Right forelimb (tissue), 1 donor: ENCODE data around the gene SCN4B.

Experiments
- DNase-seq: peaks from one replicate; pipeline ENCODE4 v3.0.0-alpha.2; 2018

The SCN4B gene

GRCh38 chr11:118172356-118172755, 19.7 kb upstream of the SCN4B start:
- DNase-seq = no peak

GRCh38 chr11:118171269-118172062, 18.8 kb upstream of the SCN4B start:
- DNase-seq = peak; percentile 83

GRCh38 chr11:118170882-118171268, 18.3 kb upstream of the SCN4B start:
- no peak for DNase-seq

- no peak for DNase-seq
Measured at GRCh38 chr11:118170231-118170630, 17.6 kb upstream of the SCN4B start.

GRCh38 chr11:118169300-118170140, 16.9 kb upstream of the SCN4B start:
- DNase-seq = no peak

GRCh38 chr11:118168751-118169150, 16.1 kb upstream of the SCN4B start:
- no peak for DNase-seq

GRCh38 chr11:118168316-118168715, 15.7 kb upstream of the SCN4B start:
- DNase-seq = no peak

GRCh38 chr11:118167906-118168305, 15.3 kb upstream of the SCN4B start:
- DNase-seq = no peak

- no peak for DNase-seq
Measured at GRCh38 chr11:118167253-118167652, 14.6 kb upstream of the SCN4B start.

- DNase-seq = no peak
Measured at GRCh38 chr11:118166641-118167040, 14.0 kb upstream of the SCN4B start.

- no peak for DNase-seq
Measured at GRCh38 chr11:118164885-118165284, 12.3 kb upstream of the SCN4B start.

GRCh38 chr11:118163494-118163893, 10.9 kb upstream of the SCN4B start:
- DNase-seq = no peak

GRCh38 chr11:118162846-118163245, 10.2 kb upstream of the SCN4B start:
- no peak for DNase-seq

GRCh38 chr11:118161786-118162185, 9.2 kb upstream of the SCN4B start:
- no peak for DNase-seq

- DNase-seq = no peak
Measured at GRCh38 chr11:118157186-118157895, 4.7 kb upstream of the SCN4B start.

- DNase-seq = no peak
Measured at GRCh38 chr11:118156531-118157185, 4.0 kb upstream of the SCN4B start.

- no peak for DNase-seq
Measured at GRCh38 chr11:118155776-118156530, 3.3 kb upstream of the SCN4B start.

- DNase-seq = no peak
Measured at GRCh38 chr11:118154641-118155040, 2.0 kb upstream of the SCN4B start.

- DNase-seq = no peak
Measured at GRCh38 chr11:118153976-118154375, 1.4 kb upstream of the SCN4B start.

- DNase-seq = no peak
Measured at GRCh38 chr11:118153516-118153915, 893 bp upstream of the SCN4B start.

- no peak for DNase-seq
Measured at GRCh38 chr11:118152020-118152551, 537 bp downstream of the SCN4B start.

- DNase-seq = no peak
Measured at GRCh38 chr11:118151431-118151830, 1.2 kb downstream of the SCN4B start.
